Natural killer cell (primary cell): ENCODE measurements around the gene VKORC1. TPM values are rescaled to one million over a fixed set of nuclear protein-coding genes. Genes with fewer than 3 reads are reported as not detected.
A peak's percentile ranks its signal among the peaks of the same experiment; 100 is the strongest.
"Not testable (repeated sequence)": the region's sequence is repeated elsewhere in the genome, so short reads cannot be mapped to it uniquely, and the experiment has no call there.

ENCODE experiments used
- ATAC-seq, 3 donors: fragments of 150-1000 bp in 2 of 3; fragments of 200-7000 bp in 1 of 3; cut with Tn5 transposase; 1 replicate in 1 of 3; 2 replicates in 2 of 3; pipeline ENCODE4 v1.10.0; 2021; ENCODE audit warnings: mild to moderate bottlenecking in 2 of 3, moderate library complexity in 2 of 3
- DNase-seq, 2 donors: peaks; one replicate each; pipeline versions ENCODE4 v3.0.0 to v3.0.0-alpha.2; 2013 to 2021; ENCODE audit warnings: mixed read lengths in 1 of 2
- H3K27ac ChIP-seq: one replicate; pipeline ENCODE4 v1.5.1; 2013; ENCODE audit warnings: mild to moderate bottlenecking, low read length
- H3K27me3 ChIP-seq: one replicate; pipeline ENCODE4 v1.6.1; 2013; ENCODE audit warnings: low read length; ENCODE audit not compliant: control insufficient read depth, insufficient read depth
- H3K36me3 ChIP-seq: one replicate; pipeline ENCODE4 v1.6.1; 2013; ENCODE audit warnings: low read length; ENCODE audit not compliant: control insufficient read depth, insufficient read depth
- H3K4me1 ChIP-seq: one replicate; pipeline ENCODE4 v1.6.1; 2013; ENCODE audit warnings: low read length; ENCODE audit not compliant: control insufficient read depth, insufficient read depth
- H3K4me3 ChIP-seq: one replicate; pipeline ENCODE4 v1.5.1; 2013; ENCODE audit warnings: low read length
- H3K9me3 ChIP-seq: one replicate; pipeline ENCODE4 v1.6.1; 2013; ENCODE audit warnings: low read length; ENCODE audit not compliant: control insufficient read depth, insufficient read depth
- H3K27ac Mint-ChIP-seq, 2 donors: one replicate each; pipeline ENCODE4 v1.8.0; 2022; ENCODE audit warnings: mild to moderate bottlenecking in 2 of 2, mixed read lengths in 2 of 2, moderate library complexity in 1 of 2
- H3K27me3 Mint-ChIP-seq, 2 donors: one replicate each; pipeline ENCODE4 v1.8.0; 2022; ENCODE audit warnings: low read depth in 2 of 2, mixed read lengths in 2 of 2
- H3K36me3 Mint-ChIP-seq: one replicate; pipeline ENCODE4 v1.8.0; 2022; ENCODE audit warnings: mixed read lengths
- H3K4me1 Mint-ChIP-seq, 2 donors: one replicate each; pipeline ENCODE4 v1.8.0; 2022; ENCODE audit warnings: mixed read lengths in 2 of 2
- H3K4me3 Mint-ChIP-seq: one replicate; pipeline ENCODE4 v1.8.0; 2022; ENCODE audit warnings: mild to moderate bottlenecking, moderate library complexity, mixed read lengths
- H3K9me3 Mint-ChIP-seq, 2 donors: one replicate each; pipeline ENCODE4 v1.8.0; 2022; ENCODE audit warnings: mixed read lengths in 2 of 2
- WGBS: methylation state at CpG from one replicate; pipeline ENCODE4 v1.1.7; 2013; ENCODE audit warnings: missing lambda C conversion rate; ENCODE audit not compliant: insufficient coverage; 5-methylcytosine and 5-hydroxymethylcytosine counted together
- intact Hi-C: fragments of 100-400 bp; cut with micrococcal nuclease; formaldehyde crosslinking; loops from one replicate; pipeline ENCODE4 v1.14.2; 2022
- total RNA-seq, 4 donors: library from RNA; stranded (reverse); fragments of 120-200 nt in 1 of 4; gene quantifications; one replicate each; pipeline versions ENCODE4 v1.2.3 to v1.2.4, GENCODE V29; 2013 to 2022
- TF ChIP-seq, protein P1 (sequence below): fragments of 200-600 bp; IDR thresholded peaks from one replicate; pipeline ENCODE4 v1.8.0; 2022; ENCODE audit warnings: antibody characterized with exemption

The VKORC1 gene
- total RNA-seq, 3 donors from 2014 or later (not counting 1 experiment from before 2014, with no cell fraction given) = 35.9 to 42.1 (median 41.8) TPM

DNA sequence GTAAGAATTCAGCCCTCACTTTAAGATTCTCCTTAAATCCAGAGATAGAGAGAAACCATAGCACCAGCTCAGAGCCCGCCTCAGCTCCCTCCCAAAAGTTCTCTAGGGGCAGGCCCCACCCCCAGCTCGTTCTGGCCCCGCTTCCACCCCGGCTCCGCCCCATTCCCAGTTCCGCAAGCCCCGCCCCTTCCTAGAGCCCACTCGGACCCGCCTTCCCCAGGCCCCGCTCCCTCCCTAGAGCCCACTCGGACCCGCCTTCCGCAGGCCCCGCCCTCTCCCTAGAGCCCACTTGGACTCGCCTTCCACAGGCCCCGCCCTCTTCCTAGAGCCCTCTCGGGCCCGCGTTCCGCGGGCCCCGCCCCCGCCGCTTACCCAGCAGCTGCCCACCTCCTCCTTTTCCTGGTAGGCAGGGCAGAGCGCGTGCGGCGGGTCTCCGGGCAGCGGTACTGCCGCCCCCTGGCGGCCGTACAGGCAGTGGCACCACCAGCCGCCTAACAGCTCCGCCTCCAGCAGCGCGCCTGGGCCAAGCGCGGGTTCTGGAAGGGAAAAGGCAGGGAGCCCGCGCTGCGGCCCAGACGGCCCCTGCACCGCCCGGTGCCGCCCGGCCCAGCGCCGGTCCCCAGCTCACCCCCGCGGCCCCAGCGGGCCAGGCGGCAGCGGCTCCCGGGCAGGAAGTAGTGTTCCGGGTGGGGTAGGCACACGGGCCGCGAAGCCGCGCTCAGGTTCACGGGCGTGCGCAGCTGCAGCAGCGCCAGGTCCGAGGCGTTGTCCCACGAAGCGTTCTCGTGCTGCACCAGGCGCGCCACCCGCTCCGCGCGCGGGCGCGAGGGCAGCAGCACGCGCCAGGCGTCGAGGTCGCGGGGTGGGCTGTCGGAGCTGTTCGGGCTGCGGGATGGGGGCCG is 47.8 kb upstream of the VKORC1 start:
- Mint-ChIP-seq H3K36me3 (no peaks in the 10 kb centered on the region), H3K4me1 (peaks cover 15 to 22% of the 10 kb centered on the region in 2 donors), H3K27ac (peak overlapping the region; percentile 76 to 82), H3K27me3 (no peaks in the 10 kb centered on the region), H3K4me3 (peak overlapping the region; percentile 75), H3K9me3 (no peaks in the 10 kb centered on the region)
- Histone ChIP-seq H3K27ac (peak overlapping the region; percentile 62), H3K9me3 (no peaks in the 10 kb centered on the region), H3K36me3 (no peaks in the 10 kb centered on the region), H3K27me3 (no peaks in the 10 kb centered on the region), H3K4me3 (peak overlapping the region; percentile 6), H3K4me1 (peaks cover 19% of the 10 kb centered on the region)
- TF ChIP-seq, protein P1, sequence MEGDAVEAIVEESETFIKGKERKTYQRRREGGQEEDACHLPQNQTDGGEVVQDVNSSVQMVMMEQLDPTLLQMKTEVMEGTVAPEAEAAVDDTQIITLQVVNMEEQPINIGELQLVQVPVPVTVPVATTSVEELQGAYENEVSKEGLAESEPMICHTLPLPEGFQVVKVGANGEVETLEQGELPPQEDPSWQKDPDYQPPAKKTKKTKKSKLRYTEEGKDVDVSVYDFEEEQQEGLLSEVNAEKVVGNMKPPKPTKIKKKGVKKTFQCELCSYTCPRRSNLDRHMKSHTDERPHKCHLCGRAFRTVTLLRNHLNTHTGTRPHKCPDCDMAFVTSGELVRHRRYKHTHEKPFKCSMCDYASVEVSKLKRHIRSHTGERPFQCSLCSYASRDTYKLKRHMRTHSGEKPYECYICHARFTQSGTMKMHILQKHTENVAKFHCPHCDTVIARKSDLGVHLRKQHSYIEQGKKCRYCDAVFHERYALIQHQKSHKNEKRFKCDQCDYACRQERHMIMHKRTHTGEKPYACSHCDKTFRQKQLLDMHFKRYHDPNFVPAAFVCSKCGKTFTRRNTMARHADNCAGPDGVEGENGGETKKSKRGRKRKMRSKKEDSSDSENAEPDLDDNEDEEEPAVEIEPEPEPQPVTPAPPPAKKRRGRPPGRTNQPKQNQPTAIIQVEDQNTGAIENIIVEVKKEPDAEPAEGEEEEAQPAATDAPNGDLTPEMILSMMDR = peak; percentile 87
- peak; percentile 86 to 97 (median 88) for ATAC-seq
- intact Hi-C loops = loop anchor here (1.0 to 5.0 kb wide), 4 partner anchors 35 to 300 kb away; partner anchors contain the start of genes BCKDK, HSD3B7 and ZNF843
- 6% methylated on average over 89 of the region's 89 CpGs for WGBS
- DNase-seq = peak; percentile 86 to 98

DNA sequence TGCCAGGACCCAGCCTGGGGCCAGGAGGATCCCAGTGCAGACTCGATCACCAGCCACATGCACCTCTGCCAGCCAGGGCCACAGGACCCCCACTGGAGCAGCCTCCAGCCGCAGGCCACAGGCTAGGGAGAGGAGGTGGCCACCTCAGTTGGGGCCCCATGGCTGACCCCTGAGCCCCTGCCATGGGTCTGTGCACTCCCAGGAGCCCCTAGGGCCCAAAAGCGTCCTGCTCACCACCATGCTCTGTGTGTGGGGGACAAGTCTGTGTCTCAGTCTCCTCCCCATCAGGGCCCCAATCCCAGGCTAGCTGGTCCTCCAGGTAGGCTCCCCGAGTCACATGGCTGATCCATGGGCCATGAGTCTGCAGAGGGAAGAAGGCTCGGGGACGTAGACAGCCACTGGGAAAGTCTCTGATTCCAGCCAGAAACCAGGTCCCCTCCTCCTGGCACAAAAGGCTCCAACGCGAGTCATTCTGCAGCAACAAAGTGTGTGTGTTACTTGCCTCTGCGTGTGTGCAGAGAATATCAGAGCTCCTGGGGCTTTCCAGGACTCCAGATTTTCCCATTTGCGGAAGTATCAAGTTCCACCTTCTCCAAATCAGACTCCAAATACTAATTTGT is 47.0 kb upstream of the VKORC1 start:
- Histone ChIP-seq H3K36me3 (no peaks in the 10 kb centered on the region), H3K27ac (peak overlapping the region; percentile 62), H3K27me3 (no peaks in the 10 kb centered on the region), H3K4me3 (peak overlapping the region; percentile 6), H3K9me3 (no peaks in the 10 kb centered on the region), H3K4me1 (peaks cover 19% of the 10 kb centered on the region)
- H3K36me3 Mint-ChIP-seq = no peaks in the 10 kb centered on the region
- H3K9me3 Mint-ChIP-seq = no peaks in the 10 kb centered on the region
- intact Hi-C loops = loop anchor here (1.0 to 5.0 kb wide), 4 partner anchors 34 to 301 kb away; partner anchors contain the start of genes BCKDK, HSD3B7 and ZNF843
- ATAC-seq = no peak
- no peaks in the 10 kb centered on the region for H3K27me3 Mint-ChIP-seq
- TF ChIP-seq, protein P1 = no peak
- H3K27ac Mint-ChIP-seq = peak overlapping the region; percentile 76 to 82
- peaks cover 15 to 22% of the 10 kb centered on the region in 2 donors for H3K4me1 Mint-ChIP-seq
- H3K4me3 Mint-ChIP-seq = peak overlapping the region; percentile 75
- 59% methylated on average over 10 of the region's 10 CpGs for WGBS
- DNase-seq = no peak

DNA sequence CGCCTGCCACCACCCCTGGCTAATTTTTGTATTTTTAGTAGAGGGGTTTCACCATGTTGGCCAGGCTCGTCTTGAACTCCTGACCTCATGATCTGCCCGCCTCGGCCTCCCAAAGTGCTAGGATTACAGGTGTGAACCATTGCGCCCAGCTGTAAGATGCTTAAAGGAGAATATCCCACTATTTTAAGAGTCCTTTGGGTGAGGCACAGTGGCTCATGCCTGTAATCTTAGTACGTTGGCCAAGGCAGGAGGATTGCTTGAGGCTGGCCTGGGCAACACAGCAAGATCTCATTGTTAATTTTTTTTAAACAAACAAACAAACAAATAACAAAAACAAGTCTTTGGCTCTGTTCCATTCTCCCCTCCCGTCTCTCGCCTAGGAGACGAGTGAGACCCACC is 46.5 kb upstream of the VKORC1 start:
- H3K36me3 ChIP-seq, H3K27me3 ChIP-seq, H3K9me3 Mint-ChIP-seq, ATAC-seq, DNase-seq, H3K9me3 ChIP-seq, H3K4me3 ChIP-seq, H3K27ac ChIP-seq, H3K36me3 Mint-ChIP-seq, H3K27me3 Mint-ChIP-seq, H3K4me3 Mint-ChIP-seq: not testable (repeated sequence)
- H3K4me1 ChIP-seq = peaks cover 19% of the 10 kb centered on the region
- 94% methylated on average over 9 of the region's 9 CpGs for WGBS
- H3K27ac Mint-ChIP-seq = peak overlapping the region in 1 of 2 donors; percentile 82
- intact Hi-C loops = loop anchor here (5.0 kb wide), 2 partner anchors 34 to 301 kb away; partner anchors contain the start of genes BCKDK and ZNF843
- H3K4me1 Mint-ChIP-seq = peaks cover 15 to 22% of the 10 kb centered on the region in 2 donors
